OCI-LY3 (cell line): Measurements from ENCODE around the gene UPK3A.
"Not testable (repeated sequence)": the region's sequence is repeated elsewhere in the genome, so short reads cannot be mapped to it uniquely, and the experiment has no call there.

Experiments
- H2AFZ ChIP-seq: fragments of 200-600, 300-600 bp; shearing (Covaris generic); 2 replicates; pipeline ENCODE4 v1.6.0; 2014; ENCODE audit warnings: antibody characterized with exemption, low read depth, low read length
- H3K27ac ChIP-seq: fragments of 200-600, 300-600 bp; sonication (generic); 2 replicates; pipeline ENCODE4 v1.5.1; 2014; ENCODE audit warnings: mild to moderate bottlenecking, low read length, moderate library complexity, mixed read lengths
- H3K27me3 ChIP-seq: fragments of 200-600, 300-600 bp; sonication (generic); 2 replicates; pipeline ENCODE4 v1.6.1; 2014; ENCODE audit warnings: low read depth, low read length, mixed read lengths
- H3K36me3 ChIP-seq: fragments of 200-600, 300-600 bp; sonication (generic); replicated peaks from 2 replicates; pipeline ENCODE3; 2014; ENCODE audit warnings: low read depth, low read length, mixed read lengths
- H3K4me1 ChIP-seq: fragments of 300-600, 200-600 bp; sonication (generic); 2 replicates; pipeline ENCODE4 v1.6.1; 2014; ENCODE audit warnings: low read length, mixed read lengths
- H3K4me2 ChIP-seq: fragments of 200-600, 300-600 bp; sonication (generic); 2 replicates; pipeline ENCODE4 v1.6.1; 2014; ENCODE audit warnings: low read length, mixed read lengths
- H3K4me3 ChIP-seq: fragments of 300-600, 200-600 bp; sonication (generic); 2 replicates; pipeline ENCODE4 v1.5.1; 2014; ENCODE audit warnings: antibody characterized with exemption, mild to moderate bottlenecking, low read length, moderate library complexity
- H3K79me2 ChIP-seq: fragments of 300-600, 200-600 bp; shearing (Covaris generic); 2 replicates; pipeline ENCODE4 v1.6.1; 2014; ENCODE audit warnings: mild to moderate bottlenecking, low read length, mixed read lengths
- H3K9ac ChIP-seq: fragments of 300-600, 200-600 bp; shearing (Covaris generic); 2 replicates; pipeline ENCODE4 v1.6.0; 2014; ENCODE audit warnings: mild to moderate bottlenecking, low read length, moderate library complexity
- H3K9me3 ChIP-seq: fragments of 200-600, 300-600 bp; shearing (Covaris generic); 2 replicates; pipeline ENCODE4 v1.6.1; 2014; ENCODE audit warnings: low read length, mixed read lengths; ENCODE audit not compliant: insufficient read depth
- H4K20me1 ChIP-seq: fragments of 200-600, 300-600 bp; sonication (generic); 2 replicates; pipeline ENCODE4 v1.6.1; 2016; ENCODE audit warnings: low read length, mixed read lengths; ENCODE audit not compliant: insufficient read depth
- EZH2phosphoT487 ChIP-seq: fragments of 200-600 bp; shearing (Covaris generic); IDR thresholded peaks from 2 replicates; pipeline ENCODE4 v1.6.1; 2018; ENCODE audit warnings: antibody characterized with exemption, mixed run types, low read depth
- TF ChIP-seq, protein P1 (sequence below): fragments of 200-600, 300-600 bp; sonication (generic); IDR thresholded peaks from 2 replicates; pipeline ENCODE4 v1.5.1; 2014; ENCODE audit warnings: antibody characterized with exemption, low read length, low read depth

UPK3A gene

DNA sequence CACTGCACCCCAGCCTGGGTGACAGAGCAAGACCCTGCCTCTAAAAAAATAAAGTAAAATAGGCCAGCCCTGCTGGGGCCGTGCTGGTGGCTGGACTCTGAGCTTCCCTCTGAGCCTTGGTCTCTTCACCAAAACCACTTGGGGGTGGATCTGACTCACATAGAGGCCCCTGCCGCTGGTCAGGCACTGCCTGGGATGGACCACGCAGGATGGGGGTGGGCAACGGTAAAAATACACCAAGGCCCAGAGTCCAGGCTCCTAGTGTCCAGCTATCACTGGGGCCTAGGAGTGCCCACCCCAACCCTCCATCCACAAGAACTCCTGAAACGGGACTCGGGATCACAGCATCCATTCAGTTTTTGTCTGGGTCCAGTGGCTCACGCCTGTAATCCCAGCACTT lies 12.3 kb upstream of the UPK3A start:
- H3K79me2 ChIP-seq, result no peaks in the 10 kb centered on the region
- H3K4me2 ChIP-seq, result no peak overlapping the region
- H3K36me3 ChIP-seq, result no peaks in the 10 kb centered on the region
- H3K4me1 ChIP-seq, result peaks cover 10% of the 10 kb centered on the region
- H3K4me3 ChIP-seq, result no peak overlapping the region
- H2AFZ ChIP-seq, result no peak overlapping the region
- H3K27ac ChIP-seq, result no peak overlapping the region
- no peak overlapping the region for H3K9ac ChIP-seq
- peaks cover 30% of the 10 kb centered on the region for H3K27me3 ChIP-seq
- no peaks in the 10 kb centered on the region for H4K20me1 ChIP-seq
- TF ChIP-seq EZH2phosphoT487, result no peak
- no peaks in the 10 kb centered on the region for H3K9me3 ChIP-seq

DNA sequence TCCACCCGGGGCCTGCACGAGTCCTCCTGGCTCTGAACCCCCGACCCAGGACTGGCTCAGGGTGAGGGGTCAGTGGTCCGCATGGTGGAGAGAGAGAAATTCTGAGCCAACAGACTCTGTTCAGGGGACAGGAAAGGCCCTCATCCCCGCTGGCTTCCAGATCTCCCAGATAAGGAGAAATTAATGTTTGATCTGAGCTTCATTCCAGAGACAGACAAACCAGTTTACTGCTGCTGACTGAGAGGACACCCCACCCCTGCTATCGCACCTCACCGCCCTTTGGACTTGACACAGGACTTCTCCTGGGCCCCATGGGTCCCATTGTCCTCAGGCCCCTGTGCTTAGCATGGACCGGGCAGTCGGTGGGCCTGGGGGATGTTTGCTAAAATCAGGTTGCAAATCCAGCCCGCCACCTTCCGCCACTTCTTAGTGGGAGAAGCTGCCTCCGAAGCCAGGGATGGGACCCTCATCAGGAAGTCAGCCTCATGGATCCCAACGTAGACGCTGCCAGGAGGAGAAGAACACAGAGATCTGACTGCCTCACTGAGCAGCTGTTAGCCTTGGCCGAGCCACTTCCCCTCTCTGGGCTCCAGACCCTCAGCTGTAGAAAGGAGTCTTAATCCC lies 11.2 kb upstream of the UPK3A start:
- Histone ChIP-seq H3K27me3 (peaks cover 27% of the 10 kb centered on the region), H3K9ac (no peak overlapping the region), H3K4me1 (peaks cover 10% of the 10 kb centered on the region), H2AFZ (no peak overlapping the region), H3K9me3 (no peaks in the 10 kb centered on the region), H4K20me1 (no peaks in the 10 kb centered on the region), H3K4me3 (no peak overlapping the region), H3K36me3 (no peaks in the 10 kb centered on the region), H3K79me2 (no peaks in the 10 kb centered on the region), H3K27ac (no peak overlapping the region), H3K4me2 (no peak overlapping the region)
- TF ChIP-seq EZH2phosphoT487, result no peak
- TF ChIP-seq, protein P1, sequence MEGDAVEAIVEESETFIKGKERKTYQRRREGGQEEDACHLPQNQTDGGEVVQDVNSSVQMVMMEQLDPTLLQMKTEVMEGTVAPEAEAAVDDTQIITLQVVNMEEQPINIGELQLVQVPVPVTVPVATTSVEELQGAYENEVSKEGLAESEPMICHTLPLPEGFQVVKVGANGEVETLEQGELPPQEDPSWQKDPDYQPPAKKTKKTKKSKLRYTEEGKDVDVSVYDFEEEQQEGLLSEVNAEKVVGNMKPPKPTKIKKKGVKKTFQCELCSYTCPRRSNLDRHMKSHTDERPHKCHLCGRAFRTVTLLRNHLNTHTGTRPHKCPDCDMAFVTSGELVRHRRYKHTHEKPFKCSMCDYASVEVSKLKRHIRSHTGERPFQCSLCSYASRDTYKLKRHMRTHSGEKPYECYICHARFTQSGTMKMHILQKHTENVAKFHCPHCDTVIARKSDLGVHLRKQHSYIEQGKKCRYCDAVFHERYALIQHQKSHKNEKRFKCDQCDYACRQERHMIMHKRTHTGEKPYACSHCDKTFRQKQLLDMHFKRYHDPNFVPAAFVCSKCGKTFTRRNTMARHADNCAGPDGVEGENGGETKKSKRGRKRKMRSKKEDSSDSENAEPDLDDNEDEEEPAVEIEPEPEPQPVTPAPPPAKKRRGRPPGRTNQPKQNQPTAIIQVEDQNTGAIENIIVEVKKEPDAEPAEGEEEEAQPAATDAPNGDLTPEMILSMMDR, result no peak

DNA sequence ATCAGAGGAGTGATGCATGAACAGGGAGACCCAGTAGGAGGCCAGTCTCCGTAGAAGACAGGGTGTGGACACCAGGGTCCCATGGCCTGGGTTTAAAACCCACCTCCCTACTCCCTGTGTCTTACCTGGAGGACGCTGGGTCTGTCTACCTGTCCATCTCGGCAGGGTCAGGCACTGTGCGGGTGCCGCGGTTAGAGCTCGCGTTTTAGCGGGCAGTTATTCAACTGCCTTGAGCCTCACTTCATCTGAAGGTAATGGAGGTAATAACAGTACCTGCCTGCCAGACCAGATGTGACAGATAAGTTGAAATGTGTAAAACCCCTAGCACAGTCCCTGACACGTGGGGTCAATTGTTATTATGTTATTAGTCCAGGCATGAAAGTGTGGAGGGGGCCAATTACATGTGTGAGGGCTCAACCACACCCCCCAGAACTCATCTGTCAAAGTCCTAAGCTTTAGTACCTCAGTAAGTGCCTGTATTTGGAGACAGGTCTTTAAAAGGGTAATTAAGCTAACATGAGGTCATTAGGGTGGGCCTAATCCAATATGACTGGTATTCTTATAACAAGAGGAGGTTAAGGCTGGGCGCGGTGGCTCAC lies 8.1 kb upstream of the UPK3A start:
- no peak overlapping the region for H3K4me2 ChIP-seq
- H3K9me3 ChIP-seq, result no peaks in the 10 kb centered on the region
- H4K20me1 ChIP-seq, result no peaks in the 10 kb centered on the region
- H3K27ac ChIP-seq, result no peak overlapping the region
- H3K4me3 ChIP-seq, result no peak overlapping the region
- TF ChIP-seq EZH2phosphoT487, result no peak
- TF ChIP-seq, protein P1, result no peak
- peaks cover 20% of the 10 kb centered on the region for H3K4me1 ChIP-seq
- no peak overlapping the region for H3K9ac ChIP-seq
- H3K27me3 ChIP-seq, result peaks cover 11% of the 10 kb centered on the region
- no peaks in the 10 kb centered on the region for H3K79me2 ChIP-seq
- no peak overlapping the region for H2AFZ ChIP-seq
- H3K36me3 ChIP-seq, result no peaks in the 10 kb centered on the region

DNA sequence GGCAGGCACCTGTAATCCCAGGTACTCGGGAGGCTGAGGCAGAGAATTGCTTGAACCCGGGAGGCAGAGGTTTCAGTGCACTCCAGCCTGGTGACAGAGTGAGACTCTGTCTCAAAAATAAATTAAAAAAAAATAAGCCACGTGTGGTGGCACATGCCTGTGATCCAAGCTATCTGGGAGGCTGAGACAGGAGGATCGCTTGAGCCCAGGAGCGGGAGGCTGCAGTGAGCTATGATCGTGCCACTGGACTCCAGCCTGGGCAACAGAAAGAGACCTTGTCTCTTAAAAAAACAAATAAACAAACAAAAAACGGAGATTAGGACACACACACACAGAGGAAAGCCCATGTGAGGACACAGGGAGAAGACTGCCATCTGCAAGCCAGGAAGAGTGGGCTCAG lies 7.0 kb upstream of the UPK3A start:
- not testable (repeated sequence) for H4K20me1 ChIP-seq, H3K4me3 ChIP-seq, H3K79me2 ChIP-seq, H3K27me3 ChIP-seq, H3K4me2 ChIP-seq, H3K9ac ChIP-seq, H3K27ac ChIP-seq, H2AFZ ChIP-seq, H3K9me3 ChIP-seq, H3K36me3 ChIP-seq
- H3K4me1 ChIP-seq, result peaks cover 20% of the 10 kb centered on the region

DNA sequence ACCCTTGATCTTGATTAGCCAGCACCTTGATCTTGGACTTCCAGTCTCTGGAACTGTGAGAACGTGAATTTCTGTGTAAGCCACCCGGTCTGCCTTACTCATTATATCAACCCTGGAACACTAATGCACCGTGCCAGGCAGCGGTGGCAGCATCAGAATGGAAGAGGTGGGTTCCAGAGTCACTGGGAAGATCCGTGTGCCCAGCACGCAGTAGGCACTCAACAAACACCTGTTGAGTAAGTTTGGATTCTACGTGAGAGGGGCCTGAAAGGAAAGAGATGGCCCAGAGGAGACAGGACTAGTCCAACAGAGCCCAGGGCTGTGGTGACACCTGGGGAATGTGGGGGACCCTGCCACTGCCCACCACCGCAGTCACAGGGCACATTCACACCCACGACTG lies 6.6 kb upstream of the UPK3A start:
- H3K36me3 ChIP-seq, result no peaks in the 10 kb centered on the region
- no peak overlapping the region for H3K4me3 ChIP-seq
- no peaks in the 10 kb centered on the region for H4K20me1 ChIP-seq
- H3K9ac ChIP-seq, result no peak overlapping the region
- H3K4me1 ChIP-seq, result peaks cover 20% of the 10 kb centered on the region
- H3K27ac ChIP-seq, result no peak overlapping the region
- no peak overlapping the region for H3K4me2 ChIP-seq
- H3K9me3 ChIP-seq, result no peaks in the 10 kb centered on the region
- no peak overlapping the region for H2AFZ ChIP-seq
- H3K27me3 ChIP-seq, result peaks cover 4% of the 10 kb centered on the region; the same call in 1 of the 2 replicates
- TF ChIP-seq EZH2phosphoT487, result no peak
- TF ChIP-seq, protein P1, result no peak
- H3K79me2 ChIP-seq, result no peaks in the 10 kb centered on the region
